ENCODE data around the gene EXOSC5. TPM values are rescaled to one million over a fixed set of nuclear protein-coding genes. Genes with fewer than 3 reads are reported as not detected.

EXOSC5 gene
- total and polyA plus RNA-seq, 2 of the 13 experiments (the other 11 are each of a cell fraction or from before 2014, with no cell fraction given): 24.1 to 26.5 TPM

GRCh38 chr19:41439441-41440222 lies 42.5 kb upstream of the EXOSC5 start, which contains the start of gene DMAC2 (continued):
- TF ChIP-seq MBNL3 (CRISPR knock-in tag; conservative IDR thresholded peaks at IDR 0.05) (no peak), TARDBP (CRISPR knock-in tag; IDR thresholded peaks at IDR 0.05) (peak; percentile 62; the same call in 1 of the 2 replicates), GMEB1 (CRISPR knock-in tag; IDR thresholded peaks at IDR 0.05; ENCODE audit: borderline replicate concordance) (peak; percentile 88), THAP8 (CRISPR knock-in tag; IDR thresholded peaks at IDR 0.05; ENCODE audit: borderline replicate concordance) (no peak), ZNF143 (CRISPR knock-in tag; IDR thresholded peaks at IDR 0.05) (no peak), TCF7L2 (IDR thresholded peaks at IDR 0.05; ENCODE audit: low read depth, low read length) (no peak), MAFK (conservative IDR thresholded peaks at IDR 0.05 in 1 of 2, IDR thresholded peaks at IDR 0.05 in 1 of 2; ENCODE audit: low read length in 2 of 2) (no peak), HOXA5 (CRISPR knock-in tag; IDR thresholded peaks at IDR 0.05) (peak; percentile 12; the same call in 1 of the 2 replicates), PRDM4 (CRISPR knock-in tag; IDR thresholded peaks at IDR 0.05; ENCODE audit: borderline replicate concordance) (no peak), CCAR2 (optimal IDR thresholded peaks at IDR 0.05; ENCODE audit: low read depth, low read length) (no peak), MED1 (CRISPR knock-in tag; IDR thresholded peaks at IDR 0.05) (peak; percentile 29; the same call in 1 of the 2 replicates), CC2D1A (CRISPR knock-in tag; IDR thresholded peaks at IDR 0.05) (no peak), ARNTL (CRISPR knock-in tag; IDR thresholded peaks at IDR 0.05) (peak; percentile 69), HMG20A (CRISPR knock-in tag; IDR thresholded peaks at IDR 0.05; ENCODE audit: borderline replicate concordance) (no peak; the same call in 1 of the 2 replicates), CREBL2 (CRISPR knock-in tag; IDR thresholded peaks at IDR 0.05; ENCODE audit: borderline replicate concordance) (0 out of 2 replicates have a peak, but pooled peaks have one; percentile 53), FOXA1 (IDR thresholded peaks at IDR 0.05) (no peak), FOXA1 (CRISPR knock-in tag; IDR thresholded peaks at IDR 0.05) (no peak)
- TF ChIP-seq, protein P1, sequence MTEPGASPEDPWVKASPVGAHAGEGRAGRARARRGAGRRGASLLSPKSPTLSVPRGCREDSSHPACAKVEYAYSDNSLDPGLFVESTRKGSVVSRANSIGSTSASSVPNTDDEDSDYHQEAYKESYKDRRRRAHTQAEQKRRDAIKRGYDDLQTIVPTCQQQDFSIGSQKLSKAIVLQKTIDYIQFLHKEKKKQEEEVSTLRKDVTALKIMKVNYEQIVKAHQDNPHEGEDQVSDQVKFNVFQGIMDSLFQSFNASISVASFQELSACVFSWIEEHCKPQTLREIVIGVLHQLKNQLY (CRISPR knock-in tag; IDR thresholded peaks at IDR 0.05): no peak
- TF ChIP-seq, protein P2, sequence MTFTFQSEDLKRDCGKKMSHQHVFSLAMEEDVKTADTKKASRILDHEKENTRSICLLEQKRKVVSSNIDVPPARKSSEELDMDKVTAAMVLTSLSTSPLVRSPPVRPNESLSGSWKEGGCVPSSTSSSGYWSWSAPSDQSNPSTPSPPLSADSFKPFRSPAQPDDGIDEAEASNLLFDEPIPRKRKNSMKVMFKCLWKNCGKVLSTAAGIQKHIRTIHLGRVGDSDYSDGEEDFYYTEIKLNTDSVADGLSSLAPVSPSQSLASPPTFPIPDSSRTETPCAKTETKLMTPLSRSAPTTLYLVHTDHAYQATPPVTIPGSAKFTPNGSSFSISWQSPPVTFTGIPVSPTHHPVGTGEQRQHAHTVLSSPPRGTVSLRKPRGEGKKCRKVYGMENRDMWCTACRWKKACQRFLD (CRISPR knock-in tag; IDR thresholded peaks at IDR 0.05; ENCODE audit: borderline replicate concordance): no peak
- TF ChIP-seq, protein P3, sequence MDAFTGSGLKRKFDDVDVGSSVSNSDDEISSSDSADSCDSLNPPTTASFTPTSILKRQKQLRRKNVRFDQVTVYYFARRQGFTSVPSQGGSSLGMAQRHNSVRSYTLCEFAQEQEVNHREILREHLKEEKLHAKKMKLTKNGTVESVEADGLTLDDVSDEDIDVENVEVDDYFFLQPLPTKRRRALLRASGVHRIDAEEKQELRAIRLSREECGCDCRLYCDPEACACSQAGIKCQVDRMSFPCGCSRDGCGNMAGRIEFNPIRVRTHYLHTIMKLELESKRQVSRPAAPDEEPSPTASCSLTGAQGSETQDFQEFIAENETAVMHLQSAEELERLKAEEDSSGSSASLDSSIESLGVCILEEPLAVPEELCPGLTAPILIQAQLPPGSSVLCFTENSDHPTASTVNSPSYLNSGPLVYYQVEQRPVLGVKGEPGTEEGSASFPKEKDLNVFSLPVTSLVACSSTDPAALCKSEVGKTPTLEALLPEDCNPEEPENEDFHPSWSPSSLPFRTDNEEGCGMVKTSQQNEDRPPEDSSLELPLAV (CRISPR knock-in tag; conservative IDR thresholded peaks at IDR 0.05; ENCODE audit: low read depth): no peak
